Fibroblast of lung (primary cell): ENCODE measurements around the gene MGST2. TPM values are rescaled to one million over a fixed set of nuclear protein-coding genes. Genes with fewer than 3 reads are reported as not detected.

ENCODE experiments used
- DNase-seq, 2 donors: peaks; one replicate each; pipeline versions ENCODE4 v3.0.0 to v3.0.0-alpha.2; 2010; ENCODE audit warnings: low read depth in 2 of 2
- H2AFZ ChIP-seq: 2 replicates; pipeline ENCODE4 v1.5.1; 2012; ENCODE audit warnings: low read length, control low read depth, inconsistent platforms
- H3K27ac ChIP-seq: 2 replicates; pipeline ENCODE4 v1.5.1; 2011; ENCODE audit warnings: low read length, control low read depth; ENCODE audit not compliant: insufficient read depth
- H3K27me3 ChIP-seq: 2 replicates; pipeline ENCODE4 v1.5.1; 2011; ENCODE audit warnings: mild to moderate bottlenecking, low read length; ENCODE audit not compliant: control insufficient read depth, insufficient read depth
- H3K36me3 ChIP-seq: 2 replicates; pipeline ENCODE4 v1.5.1; 2011; ENCODE audit warnings: low read length; ENCODE audit not compliant: control insufficient read depth, insufficient read depth
- H3K4me1 ChIP-seq: 2 replicates; pipeline ENCODE4 v1.5.1; 2011; ENCODE audit warnings: low read length; ENCODE audit not compliant: control insufficient read depth, insufficient read depth; ENCODE audit errors: extremely low read depth
- H3K4me2 ChIP-seq: 2 replicates; pipeline ENCODE4 v1.5.1; 2011; ENCODE audit warnings: low read length, control low read depth; ENCODE audit not compliant: insufficient read depth; ENCODE audit errors: extremely low read depth
- H3K4me3 ChIP-seq, 4 experiments: fragments of 200-600 bp in 1 of 4; sonication (generic) in 1 of 4; replicated peaks in 1 of 4; 2 replicates each; pipeline ENCODE4 v1.5.1; 2011 to 2016; ENCODE audit warnings: low read length in 4 of 4, low read depth in 3 of 4, mild to moderate bottlenecking in 3 of 4, control low read depth in 2 of 4, inconsistent platforms in 1 of 4, mixed read lengths in 1 of 4; ENCODE audit not compliant: insufficient read depth in 1 of 4; ENCODE audit errors: control extremely low read depth in 1 of 4
- H3K79me2 ChIP-seq: 2 replicates; pipeline ENCODE4 v1.5.1; 2012; ENCODE audit warnings: mild to moderate bottlenecking, low read length, inconsistent platforms; ENCODE audit not compliant: control insufficient read depth, insufficient read depth
- H3K9ac ChIP-seq: 2 replicates; pipeline ENCODE4 v1.5.1; 2011; ENCODE audit warnings: mild to moderate bottlenecking, low read length, control low read depth; ENCODE audit not compliant: insufficient read depth
- H3K9me3 ChIP-seq: 2 replicates; pipeline ENCODE4 v1.5.1; 2012; ENCODE audit warnings: low read depth, low read length; ENCODE audit not compliant: control insufficient read depth, insufficient read depth
- H4K20me1 ChIP-seq: 2 replicates; pipeline ENCODE4 v1.5.1; 2011; ENCODE audit warnings: low read length; ENCODE audit not compliant: control insufficient read depth, insufficient read depth; ENCODE audit errors: extremely low read depth
- EZH2 ChIP-seq: IDR thresholded peaks from 2 replicates; pipeline ENCODE4 v1.5.1; 2012; ENCODE audit warnings: low read length, control low read depth, mild to moderate bottlenecking; ENCODE audit errors: missing control alignments
- polyA plus RNA-seq, 2 donors: library from polyadenylated mRNA; depleted of rRNA in 1 of 2; stranded (reverse) in 1 of 2; unstranded in 1 of 2; fragments of >200 nt; gene quantifications; 2 replicates each; pipeline ENCODE4 v1.2.1, GENCODE V29; 2011 to 2012; ENCODE audit warnings: missing spikeins in 1 of 2
- total RNA-seq: library from RNA; depleted of rRNA; stranded (reverse); fragments of >200 nt; gene quantifications from 2 replicates; pipeline ENCODE4 v1.2.1, GENCODE V29; 2014
- TF ChIP-seq, protein P1 (sequence below), 2 donors: IDR thresholded peaks in 1 of 2; conservative IDR thresholded peaks in 1 of 2; 1 replicate in 1 of 2; 2 replicates in 1 of 2; pipeline ENCODE4 v1.5.1; 2011 to 2012; ENCODE audit warnings: low read length in 2 of 2, control low read depth in 1 of 2, inconsistent platforms in 1 of 2, low read depth in 1 of 2, mild to moderate bottlenecking in 1 of 2

Gene MGST2
- total and polyA plus RNA-seq, 2 donors (not counting 1 experiment from before 2014, with no cell fraction given): 5.3 to 20.1 TPM

DNA sequence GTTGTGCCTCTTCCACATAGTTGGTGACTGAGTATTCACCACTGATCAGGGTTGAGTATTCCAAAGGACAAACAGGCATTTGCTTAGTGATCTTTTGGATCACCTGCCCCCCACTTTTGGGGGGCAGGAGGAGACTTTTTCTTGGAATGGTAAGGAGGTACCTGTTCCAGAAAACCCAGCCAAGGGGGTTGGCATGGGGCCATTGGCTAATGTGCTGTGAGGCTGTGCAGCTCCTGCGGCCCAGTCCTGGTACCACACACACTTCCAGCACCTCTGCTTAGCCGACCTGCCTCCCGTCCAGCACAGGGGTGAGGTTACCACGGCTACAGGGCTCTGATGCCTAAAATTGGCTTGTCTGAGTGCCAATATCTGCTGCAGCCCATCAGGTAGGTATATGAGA lies 40.1 kb upstream of the MGST2 start:
- no peaks in the 10 kb centered on the region for H4K20me1 ChIP-seq
- no peak overlapping the region for H3K9ac ChIP-seq
- H3K4me2 ChIP-seq: no peak overlapping the region
- H2AFZ ChIP-seq: no peak overlapping the region
- no peak overlapping the region for H3K27ac ChIP-seq
- no peaks in the 10 kb centered on the region for H3K4me1 ChIP-seq
- no peaks in the 10 kb centered on the region for H3K9me3 ChIP-seq
- no peaks in the 10 kb centered on the region for H3K36me3 ChIP-seq
- no peak overlapping the region for H3K4me3 ChIP-seq
- no peak for TF ChIP-seq EZH2
- TF ChIP-seq, protein P1, sequence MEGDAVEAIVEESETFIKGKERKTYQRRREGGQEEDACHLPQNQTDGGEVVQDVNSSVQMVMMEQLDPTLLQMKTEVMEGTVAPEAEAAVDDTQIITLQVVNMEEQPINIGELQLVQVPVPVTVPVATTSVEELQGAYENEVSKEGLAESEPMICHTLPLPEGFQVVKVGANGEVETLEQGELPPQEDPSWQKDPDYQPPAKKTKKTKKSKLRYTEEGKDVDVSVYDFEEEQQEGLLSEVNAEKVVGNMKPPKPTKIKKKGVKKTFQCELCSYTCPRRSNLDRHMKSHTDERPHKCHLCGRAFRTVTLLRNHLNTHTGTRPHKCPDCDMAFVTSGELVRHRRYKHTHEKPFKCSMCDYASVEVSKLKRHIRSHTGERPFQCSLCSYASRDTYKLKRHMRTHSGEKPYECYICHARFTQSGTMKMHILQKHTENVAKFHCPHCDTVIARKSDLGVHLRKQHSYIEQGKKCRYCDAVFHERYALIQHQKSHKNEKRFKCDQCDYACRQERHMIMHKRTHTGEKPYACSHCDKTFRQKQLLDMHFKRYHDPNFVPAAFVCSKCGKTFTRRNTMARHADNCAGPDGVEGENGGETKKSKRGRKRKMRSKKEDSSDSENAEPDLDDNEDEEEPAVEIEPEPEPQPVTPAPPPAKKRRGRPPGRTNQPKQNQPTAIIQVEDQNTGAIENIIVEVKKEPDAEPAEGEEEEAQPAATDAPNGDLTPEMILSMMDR (conservative IDR thresholded peaks at IDR 0.05 in 1 of 2, IDR thresholded peaks at IDR 0.05 in 1 of 2; ENCODE audit: low read depth in 1 of 2, low read length in 2 of 2): no peak
- no peaks in the 10 kb centered on the region for H3K79me2 ChIP-seq
- H3K27me3 ChIP-seq: no peaks in the 10 kb centered on the region
- DNase-seq: no peak

GRCh38 chr4:139628184-139629012 lies 37.2 kb upstream of the MGST2 start:
- no peaks in the 10 kb centered on the region for H4K20me1 ChIP-seq
- no peak overlapping the region for H2AFZ ChIP-seq
- H3K9me3 ChIP-seq: no peaks in the 10 kb centered on the region
- no peak overlapping the region for H3K4me3 ChIP-seq
- DNase-seq: no peak
- H3K79me2 ChIP-seq: no peaks in the 10 kb centered on the region
- H3K36me3 ChIP-seq: no peaks in the 10 kb centered on the region
- no peak overlapping the region for H3K9ac ChIP-seq
- no peaks in the 10 kb centered on the region for H3K27me3 ChIP-seq
- no peaks in the 10 kb centered on the region for H3K4me1 ChIP-seq
- TF ChIP-seq, protein P1 (conservative IDR thresholded peaks at IDR 0.05 in 1 of 2, IDR thresholded peaks at IDR 0.05 in 1 of 2; ENCODE audit: low read depth in 1 of 2, low read length in 2 of 2): no peak
- no peak for TF ChIP-seq EZH2
- no peak overlapping the region for H3K27ac ChIP-seq
- no peak overlapping the region for H3K4me2 ChIP-seq

- DNase-seq: no peak
- peaks cover 2% of the 10 kb centered on the region for H3K27me3 ChIP-seq
- H3K4me3 ChIP-seq: no peak overlapping the region
Observed at GRCh38 chr4:139629436-139630125, 36.0 kb upstream of the MGST2 start.

More at GRCh38 chr4:139629436-139630125, 36.0 kb upstream of the MGST2 start:
- H3K36me3 ChIP-seq: no peaks in the 10 kb centered on the region
- H3K4me1 ChIP-seq: no peaks in the 10 kb centered on the region
- H3K9me3 ChIP-seq: no peaks in the 10 kb centered on the region
- H3K79me2 ChIP-seq: no peaks in the 10 kb centered on the region
- H3K9ac ChIP-seq: no peak overlapping the region
- no peak overlapping the region for H3K4me2 ChIP-seq
- H2AFZ ChIP-seq: no peak overlapping the region
- no peak overlapping the region for H3K27ac ChIP-seq
- TF ChIP-seq, protein P1 (conservative IDR thresholded peaks at IDR 0.05 in 1 of 2, IDR thresholded peaks at IDR 0.05 in 1 of 2; ENCODE audit: low read depth in 1 of 2, low read length in 2 of 2): no peak
- TF ChIP-seq EZH2: no peak
- no peaks in the 10 kb centered on the region for H4K20me1 ChIP-seq
